Measurements from ENCODE around the gene PRICKLE3.

PRICKLE3 gene

DNA sequence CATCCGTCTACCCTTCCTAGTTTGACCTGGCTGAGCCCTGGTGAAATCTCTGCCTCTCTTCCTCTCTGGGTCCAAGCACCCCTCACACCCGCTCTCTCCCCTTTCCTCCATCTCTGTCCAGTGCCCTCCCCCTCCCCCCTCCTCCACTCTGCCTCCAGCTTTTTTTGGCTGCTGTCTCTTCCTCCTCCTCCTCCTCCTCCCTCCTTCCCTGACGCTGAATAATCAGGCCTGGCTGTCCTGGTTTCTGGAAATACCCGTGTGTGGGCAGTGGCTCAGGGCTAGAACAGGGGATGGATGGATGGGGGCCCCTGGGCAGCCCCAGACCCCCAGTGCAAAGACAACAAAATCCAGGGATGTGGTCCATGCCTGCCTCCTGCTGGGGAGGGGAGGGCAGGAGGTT, 18.5 kb upstream of the PRICKLE3 start:
- no peak for DNase-seq

DNA sequence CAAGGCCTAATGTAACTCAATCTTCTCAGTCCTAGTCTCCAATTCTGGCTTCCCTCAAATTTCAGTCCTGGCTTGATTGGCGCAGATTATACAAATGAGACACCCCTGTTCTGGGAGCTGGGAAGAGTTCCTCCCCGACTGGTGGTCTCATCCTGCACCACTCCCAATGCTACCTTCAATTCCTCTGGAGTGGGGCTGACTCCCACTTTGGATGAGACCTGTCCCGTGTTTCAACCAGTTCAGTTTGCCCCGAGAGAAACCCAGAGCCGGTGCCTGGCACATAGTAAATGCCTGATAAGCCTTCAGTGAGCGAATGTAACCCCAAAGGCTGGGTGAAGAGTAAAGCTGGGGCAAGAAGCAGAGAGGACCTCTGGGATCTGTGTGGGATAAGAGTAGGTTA, 17.8 kb upstream of the PRICKLE3 start:
- no peak for DNase-seq

DNA sequence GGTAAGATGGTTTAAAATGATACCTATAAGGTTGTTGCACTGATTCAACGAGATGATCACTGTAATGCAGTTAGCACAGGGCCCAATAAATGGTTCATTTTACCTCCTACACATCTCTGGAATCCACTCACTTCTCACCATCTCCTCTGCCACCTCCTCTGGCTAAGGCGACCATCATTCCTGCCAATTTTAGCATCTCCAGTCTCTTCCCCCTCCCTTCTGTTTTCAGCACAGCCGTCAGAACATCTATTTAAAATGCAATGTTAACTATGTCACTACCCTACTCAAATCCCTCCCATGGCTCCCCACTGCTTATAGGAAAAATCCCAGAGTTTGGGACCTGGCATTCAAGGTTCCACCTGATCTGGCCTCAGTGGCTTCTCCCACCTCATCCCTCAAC, 17.4 kb upstream of the PRICKLE3 start:
- DNase-seq = no peak

DNA sequence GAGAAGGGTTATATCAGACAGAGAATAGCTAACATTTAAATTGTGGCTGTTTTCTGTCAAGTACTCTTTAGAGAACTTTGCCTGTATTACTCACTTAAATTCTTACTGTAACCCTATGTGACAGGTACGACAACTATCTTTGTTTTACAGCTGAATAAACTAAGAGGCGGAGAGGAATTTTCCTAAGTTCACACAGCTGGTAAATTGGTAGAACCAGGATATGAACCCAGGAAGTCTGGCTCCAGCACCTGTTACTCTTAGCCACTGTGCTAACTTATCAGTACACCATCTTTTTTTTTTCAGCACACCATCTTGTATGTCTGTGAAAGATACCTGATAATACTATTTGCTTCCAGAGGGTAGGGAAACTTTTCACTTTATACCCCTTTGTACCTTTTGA, 15.8 kb upstream of the PRICKLE3 start:
- no peak for DNase-seq

DNA sequence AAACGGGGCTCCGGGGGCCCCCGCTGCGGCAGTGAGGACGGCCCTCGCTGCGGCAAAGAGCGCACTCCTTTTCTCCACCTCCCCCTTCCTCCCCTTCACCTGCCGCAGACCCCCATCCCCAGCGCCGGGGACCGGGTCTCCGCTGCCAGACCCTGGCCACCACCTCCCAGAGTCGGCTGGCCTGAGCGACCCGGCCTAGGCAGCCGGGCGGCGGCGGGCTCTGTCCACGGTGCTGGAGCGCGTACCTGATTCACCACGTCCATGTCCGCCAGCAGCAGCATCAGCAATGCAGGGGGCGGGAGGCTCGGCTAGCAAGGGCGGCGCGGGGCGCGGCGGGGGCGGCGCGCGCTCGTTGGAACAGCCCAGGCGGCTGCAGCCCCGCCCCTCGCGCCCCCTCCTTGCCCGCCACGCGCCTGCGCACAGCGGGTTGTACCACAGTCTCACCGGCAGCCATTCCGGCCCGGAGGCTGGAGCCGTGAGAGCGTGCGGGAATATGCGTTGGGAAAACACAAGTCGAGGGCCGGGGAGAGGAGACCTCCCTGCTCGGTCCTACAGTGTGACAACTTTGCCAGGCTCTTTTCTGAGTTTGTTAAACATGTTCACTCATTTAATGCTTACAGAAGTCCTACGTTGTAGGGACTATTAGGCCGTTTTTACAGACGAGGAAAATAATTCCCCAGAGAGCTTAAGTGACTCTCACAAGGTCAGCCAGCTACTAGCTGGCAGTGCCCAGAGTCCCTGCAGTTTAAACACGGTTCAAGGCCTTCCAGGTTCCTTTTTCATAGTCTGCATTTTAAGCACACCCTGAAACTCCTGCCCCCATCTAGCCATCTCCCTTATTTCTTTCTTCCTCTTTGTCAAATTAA, 14.0 kb upstream of the PRICKLE3 start, which contains the start of gene SYP:
Gene SYP (minus strand): TSS at position 288 of the 866 bp plus-strand sequence. CDS start 7 bp downstream, at position 281.
- peak; percentile 86 to 90 for DNase-seq

DNA sequence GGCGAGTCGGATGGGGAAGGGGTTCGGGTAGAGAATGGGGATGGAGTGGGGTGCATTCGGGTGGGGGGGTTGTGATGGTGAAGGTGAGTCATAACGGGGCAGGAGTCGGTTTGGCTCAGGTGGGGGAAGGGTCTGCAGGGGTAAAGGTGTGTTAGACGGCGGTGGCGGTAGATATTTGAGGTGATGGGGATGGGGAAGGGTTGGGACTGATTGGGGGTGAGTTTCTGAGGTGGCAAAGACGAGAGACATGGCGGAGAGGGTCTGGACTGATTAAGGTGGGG, 13.1 kb upstream of the PRICKLE3 start:
- no peak for DNase-seq

DNA sequence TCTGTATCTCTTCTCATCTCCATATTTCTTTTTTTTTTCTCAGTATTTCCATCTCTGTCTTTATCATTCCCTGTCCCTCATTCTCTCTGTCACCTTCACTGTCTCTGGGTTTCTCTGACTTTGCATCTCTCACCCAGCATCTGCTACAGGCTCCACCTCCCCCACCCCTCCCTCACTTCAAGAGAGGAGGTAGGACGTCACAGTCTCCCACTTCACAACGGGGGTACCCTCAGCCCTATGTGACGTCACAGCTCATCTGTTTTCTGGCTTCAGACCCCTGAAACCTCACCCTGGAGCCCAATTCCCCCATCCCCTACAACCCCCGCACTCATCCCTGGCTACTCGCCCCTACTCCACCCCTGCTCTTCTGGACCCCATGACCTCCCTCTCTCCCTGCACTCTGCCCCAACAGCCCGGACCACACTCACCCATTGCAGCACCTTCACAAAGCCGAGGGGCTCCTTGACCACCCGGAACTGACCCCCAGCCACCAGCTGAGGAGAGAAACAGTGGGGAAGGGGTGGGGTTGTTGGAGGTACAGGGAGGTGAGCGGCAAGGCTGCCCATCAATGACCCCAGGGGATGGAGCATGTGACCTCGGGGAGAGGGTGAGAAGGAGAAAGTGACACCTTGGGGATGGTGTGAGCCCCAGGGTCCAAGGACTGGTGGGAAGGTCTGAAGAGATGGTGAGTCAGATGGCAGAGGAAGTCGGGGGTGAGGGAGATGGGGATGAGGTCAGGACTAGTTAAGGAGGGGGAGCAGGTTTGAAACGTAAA, 12.6 kb upstream of the PRICKLE3 start:
- DNase-seq = no peak

DNA sequence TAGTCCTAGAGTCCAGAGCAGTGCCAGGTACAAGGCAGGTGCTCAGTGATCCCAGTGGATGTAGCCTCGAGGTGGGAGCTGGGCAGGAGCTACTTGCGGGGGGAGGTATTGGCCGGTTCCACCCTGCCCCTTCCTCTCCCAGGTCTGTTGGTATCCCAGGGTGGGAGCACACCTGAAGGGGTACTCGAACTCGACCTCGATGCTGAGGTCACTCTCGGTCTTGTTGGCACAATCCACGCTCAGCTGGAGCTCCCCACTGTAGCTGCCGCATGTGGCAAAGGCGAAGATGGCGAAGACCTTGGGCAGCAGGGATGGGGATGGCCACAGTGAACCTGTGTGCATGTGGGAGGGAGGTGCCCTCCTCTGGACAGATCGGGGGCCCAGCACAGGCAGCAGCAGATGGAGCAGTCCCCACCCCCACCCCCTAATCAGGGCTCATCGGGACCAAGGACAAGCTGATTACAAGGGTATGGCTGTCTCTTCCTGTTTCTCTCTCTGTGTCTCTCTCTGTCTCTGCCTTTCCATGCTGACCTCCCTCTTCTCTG, 11.4 kb upstream of the PRICKLE3 start:
- DNase-seq = no peak

DNA sequence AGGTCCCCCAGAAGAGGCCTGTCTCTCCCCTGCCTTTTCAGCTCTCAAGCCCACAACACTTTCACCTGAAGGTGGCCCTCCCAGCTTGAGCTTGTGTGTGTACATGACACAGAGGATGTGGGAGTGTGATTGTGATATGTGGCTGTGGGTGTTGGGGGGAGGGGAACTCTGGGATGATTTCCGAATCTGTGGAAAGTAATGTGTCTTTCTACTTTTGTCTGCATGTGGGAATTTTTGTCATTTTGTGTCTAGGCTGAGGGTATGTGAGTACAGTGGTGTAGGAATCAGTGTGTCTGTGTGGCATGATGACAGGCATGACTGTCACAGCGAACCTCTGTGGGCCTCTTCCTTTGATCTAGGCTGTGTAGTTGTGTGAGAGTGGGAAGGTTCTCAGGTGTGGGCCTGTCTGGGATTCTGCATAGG, 7.4 kb upstream of the PRICKLE3 start:
- DNase-seq = peak in 1 of 2 experiments; percentile 38

DNA sequence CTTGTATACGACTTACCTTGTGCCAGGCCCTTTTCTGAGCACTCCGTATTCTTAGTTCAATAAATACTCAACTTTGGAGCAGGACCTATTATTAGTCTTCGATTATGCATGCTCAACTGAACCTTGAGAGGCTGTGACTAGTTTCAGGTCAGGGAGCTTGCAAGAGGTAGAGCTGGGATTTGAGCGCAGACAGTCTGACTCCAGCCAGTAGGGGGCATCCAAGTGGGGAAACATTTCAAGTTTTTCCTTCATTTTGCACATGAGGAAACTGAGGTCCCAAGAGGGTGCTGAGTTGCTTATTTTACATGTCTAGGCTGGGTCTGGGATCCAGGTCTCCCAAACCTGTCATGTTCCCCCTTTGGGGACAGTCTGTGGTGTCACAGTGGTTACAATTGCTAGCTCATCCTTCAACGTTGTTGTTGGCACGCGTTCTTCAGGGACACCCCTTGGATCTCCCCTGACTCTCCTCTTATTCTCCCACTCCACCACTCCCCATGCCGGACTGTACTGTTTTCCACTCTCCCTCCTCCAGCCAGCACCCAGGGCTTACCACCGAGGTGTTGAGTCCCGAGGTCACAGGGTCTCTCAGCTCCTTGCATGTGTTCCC, 6.7 kb upstream of the PRICKLE3 start:
- DNase-seq = peak; percentile 60 to 65

DNA sequence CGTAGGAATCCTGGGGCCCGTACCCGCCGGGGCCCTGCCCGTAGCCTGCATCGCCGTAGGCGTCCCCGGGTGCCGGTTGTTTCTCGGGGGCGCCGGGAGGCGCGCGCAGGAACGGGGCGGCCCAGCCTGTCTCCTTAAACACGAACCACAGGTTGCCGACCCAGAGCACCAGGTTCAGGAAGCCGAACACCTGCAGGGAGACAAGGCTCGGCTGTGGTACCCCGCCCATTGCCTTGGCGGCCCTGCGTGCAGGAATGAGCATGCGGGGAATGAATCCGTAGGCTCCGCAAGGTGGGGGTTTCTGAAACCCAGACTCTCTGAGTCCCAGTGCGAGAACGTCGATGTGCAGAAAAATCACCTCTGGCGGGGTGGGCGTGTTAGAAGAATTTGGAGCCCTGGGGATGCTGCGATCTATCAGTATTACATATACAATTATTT, 5.4 kb upstream of the PRICKLE3 start:
- no peak for DNase-seq

DNA sequence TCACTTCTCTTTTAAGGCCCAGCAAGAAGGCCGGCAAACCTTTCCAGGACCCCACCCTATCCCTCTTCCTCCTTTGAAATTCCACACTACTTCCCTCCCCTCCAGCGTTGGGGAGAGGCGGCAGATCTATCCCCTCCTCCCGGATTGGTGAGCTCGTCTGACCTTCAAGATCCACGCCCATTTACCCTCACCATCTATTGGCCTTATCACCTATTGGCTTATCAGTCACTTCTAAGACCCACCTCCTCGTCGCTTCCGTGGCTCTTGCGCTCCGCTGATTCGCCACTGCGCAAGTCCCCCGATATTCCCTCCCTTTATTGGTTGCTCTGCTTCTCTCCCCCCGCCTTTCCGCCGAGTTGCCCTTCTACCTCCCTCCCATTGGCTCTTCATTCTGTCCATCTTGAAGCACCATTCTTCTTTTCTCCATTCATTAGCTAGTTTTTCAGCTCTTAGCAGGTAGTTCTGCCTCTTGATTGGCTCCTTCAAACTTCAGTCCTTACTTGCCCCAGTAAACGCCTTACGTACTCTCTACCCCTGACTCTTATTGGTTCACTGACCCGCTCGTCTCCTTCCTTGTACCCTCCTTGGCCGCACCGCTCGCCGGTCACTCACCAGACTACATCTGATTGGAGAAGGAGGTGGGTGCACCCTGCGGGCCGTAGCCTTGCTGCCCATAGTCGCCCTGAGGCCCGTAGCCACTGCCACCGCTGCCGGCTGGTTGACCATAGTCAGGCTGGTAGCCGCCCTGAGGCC, 4.8 kb upstream of the PRICKLE3 start:
- DNase-seq = peak; percentile 78 to 84

DNA sequence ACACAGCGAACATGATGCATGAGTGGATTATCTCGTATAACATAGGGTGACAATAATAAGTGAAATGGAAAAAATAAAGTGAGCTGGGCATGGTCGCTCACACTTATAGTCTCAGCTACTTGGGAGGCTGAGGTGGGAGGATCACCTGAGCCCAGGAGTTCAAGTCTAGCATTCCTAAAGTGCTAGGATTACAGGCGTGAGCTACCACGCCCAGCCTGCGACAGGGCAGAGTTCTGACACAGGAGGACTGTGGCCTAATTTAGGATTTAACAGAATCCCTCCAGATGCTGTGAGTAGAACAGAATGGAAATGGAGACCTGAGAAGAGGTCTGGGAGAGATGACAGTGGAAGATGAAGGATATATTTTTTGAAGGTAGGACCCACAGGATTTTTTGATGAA, 3.4 kb upstream of the PRICKLE3 start:
- DNase-seq = no peak

DNA sequence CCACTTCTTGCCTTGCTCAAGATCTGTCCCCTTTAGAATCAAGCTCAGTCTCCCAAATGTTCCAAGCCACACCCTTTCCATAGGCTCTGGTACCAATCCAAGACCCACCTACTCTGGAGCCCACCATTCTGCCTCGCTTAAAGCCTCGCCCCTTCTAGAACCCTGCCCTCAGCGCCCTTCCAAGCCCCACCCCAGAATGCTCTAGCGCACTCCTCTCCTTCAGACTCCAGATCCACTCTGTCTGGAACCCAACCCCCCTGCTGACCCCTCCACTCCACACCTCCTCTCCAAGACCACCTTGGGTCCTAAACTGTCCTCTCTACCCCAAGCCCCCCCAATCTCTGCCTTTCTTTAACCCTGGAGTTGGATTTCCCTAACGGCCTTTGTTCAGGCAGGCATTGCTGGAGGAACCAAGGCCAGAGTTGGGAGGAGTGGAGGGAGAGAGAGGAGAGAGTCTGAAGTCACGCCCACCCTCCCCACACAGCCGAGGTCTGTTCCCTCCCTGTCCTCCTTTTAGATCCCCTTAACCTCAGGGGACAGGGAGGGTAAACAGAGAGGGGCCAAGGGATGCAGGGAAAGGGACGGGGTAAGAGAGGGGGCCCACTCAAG, 2.4 kb upstream of the PRICKLE3 start:
- no peak for DNase-seq

DNA sequence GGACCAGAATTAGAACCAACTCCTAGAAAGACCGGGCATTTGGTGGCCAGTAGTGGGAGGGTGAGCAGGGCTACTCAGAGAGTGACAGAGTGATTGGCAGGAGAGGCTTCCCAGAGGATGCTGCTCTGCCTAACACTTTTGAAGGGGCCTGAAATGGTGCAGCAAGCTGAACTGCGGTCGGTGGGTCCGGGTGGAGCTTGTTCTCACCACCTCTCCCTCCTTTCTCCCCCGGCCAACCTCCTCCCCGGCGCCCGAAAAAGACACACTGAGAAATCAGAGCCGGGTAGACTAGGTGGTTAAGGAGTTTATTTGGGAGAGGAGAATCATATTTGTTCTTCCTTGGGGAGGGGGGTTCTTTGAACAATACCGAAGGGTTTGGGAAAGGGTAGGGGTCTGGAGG, 1.4 kb upstream of the PRICKLE3 start:
- no peak for DNase-seq

DNA sequence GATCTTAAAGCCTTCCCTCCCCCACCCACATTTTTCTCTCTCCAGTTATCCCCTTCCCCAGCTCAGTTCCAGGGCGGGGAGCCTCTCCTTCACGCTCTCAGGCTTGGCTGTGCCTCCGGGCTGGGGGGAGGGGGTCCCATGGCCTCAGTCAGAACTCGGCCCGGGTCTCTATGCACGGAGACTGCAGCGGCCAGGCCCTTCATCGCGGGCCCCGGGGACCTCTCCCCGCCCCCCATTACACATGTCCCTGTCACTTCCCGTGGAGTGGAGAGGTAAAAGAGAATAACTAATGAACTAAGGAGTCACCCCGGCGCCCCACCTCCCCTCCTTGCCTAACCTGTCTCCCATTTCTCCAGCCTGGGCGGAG, 838 bp upstream of the PRICKLE3 start:
- no peak for DNase-seq

DNA sequence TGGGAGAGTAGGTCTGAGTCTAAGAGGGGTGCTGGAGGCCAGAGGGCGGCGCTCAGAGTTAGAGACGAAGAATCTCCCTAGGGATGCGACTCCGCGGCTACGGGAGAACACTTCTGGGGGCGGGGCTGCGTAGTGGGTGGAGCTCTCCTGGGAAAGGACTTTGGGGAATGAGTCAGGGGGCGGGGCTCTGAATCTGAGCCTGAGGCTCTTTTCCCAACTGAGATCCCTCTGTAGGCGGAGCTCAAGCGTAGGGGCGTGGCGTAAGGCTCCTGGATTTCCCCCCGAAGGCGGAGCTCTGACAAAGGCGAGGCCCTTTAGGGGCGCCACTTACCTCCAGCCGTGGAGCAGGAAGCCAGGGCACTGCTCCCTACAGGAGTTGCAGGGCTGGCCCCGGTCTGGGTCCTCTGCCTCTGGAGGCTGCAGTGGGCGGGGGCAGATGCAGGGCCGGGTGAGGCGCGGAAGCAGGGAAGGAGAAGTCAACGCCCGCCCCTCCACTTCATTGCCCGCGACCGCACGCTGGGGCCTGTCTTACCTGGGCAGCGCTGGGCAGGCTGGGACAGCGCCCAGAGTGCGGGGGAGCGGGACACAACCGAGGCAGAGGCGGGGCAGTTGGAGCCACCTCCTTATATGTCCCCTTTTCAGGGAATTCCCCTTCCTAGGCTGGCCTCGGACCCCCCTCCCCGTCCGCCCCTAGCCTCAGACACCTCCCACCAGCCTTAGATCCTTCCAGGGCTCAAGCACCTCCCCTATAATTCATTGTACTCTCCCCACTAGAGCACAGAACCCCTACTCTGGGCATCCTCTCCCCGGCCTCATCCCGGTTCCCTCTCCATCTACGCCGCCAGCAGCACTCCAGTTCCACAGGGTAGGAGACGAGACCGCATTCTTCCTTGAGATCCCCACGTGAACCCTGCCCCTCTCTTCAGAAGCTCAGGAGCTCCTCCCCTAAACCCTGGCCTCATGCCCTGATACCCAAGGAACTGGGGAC, 1.6 kb downstream of the PRICKLE3 start:
- DNase-seq = peak; percentile 58 to 66

DNA sequence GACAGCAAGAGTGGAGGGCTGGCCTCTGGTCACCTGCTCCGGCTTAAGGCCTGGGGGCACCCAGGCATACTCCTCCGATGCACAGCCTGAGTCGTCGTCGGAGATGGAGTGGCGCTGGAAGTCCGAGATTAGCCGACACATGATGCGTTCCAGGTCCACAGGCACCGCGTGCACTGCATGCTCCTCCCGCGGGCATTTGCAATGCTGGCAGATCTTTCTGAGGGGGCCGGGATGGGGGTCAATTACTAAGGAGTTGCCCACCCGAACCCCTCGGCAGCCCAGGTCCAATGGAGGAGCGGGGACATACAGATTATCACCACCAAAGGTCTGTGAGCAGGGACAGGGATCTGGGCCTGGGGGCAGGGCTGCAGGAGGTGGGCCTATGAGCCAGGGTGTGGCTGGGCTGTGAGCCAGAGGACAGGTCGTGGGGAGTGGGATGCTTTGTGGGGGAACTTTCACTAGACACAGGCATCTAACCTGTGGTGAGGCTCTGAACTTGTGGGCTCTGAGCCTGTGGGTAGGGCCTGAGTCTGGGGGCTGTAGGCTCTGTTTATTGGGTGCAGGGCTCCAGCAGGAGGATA, 2.4 kb downstream of the PRICKLE3 start:
- no peak for DNase-seq

DNA sequence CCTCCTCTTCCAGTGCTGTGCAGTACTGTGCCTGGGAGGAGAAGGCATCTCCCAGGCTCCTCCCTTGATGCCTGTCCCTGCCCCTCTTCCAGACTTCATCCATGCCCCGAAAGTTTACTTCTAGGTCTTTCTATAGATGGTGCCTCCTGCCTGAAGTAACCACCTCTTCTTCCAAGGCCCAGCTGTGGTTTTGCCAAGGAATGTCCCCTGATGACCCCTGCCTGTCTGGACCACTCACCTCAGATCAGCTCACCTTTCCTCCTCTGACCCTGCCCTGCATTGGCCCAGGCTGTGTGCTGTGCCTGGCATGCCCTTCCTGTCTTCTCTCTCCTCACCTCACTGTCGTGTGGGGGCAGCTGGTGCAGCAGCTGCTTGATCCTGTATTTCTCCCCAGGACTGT, 6.8 kb downstream of the PRICKLE3 start:
- no peak for DNase-seq

DNA sequence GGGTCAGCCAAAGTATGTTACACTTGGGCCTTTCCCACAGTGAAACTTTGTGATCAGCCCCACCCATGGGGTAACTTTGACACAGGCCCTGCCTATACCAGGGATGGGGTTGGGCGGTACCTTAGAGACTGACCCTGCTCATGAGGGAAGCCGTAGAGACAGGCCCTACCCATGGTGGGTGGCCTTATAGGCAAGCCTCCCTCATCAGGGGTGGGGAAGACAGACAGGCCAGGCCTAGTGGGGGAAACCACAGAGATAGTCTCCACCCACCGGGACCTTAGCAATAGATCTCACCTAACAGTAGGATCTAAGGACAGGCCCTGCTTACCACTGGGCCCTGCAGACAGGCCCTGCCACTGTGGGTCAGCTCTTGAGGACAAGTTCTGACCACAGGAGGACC, 7.6 kb downstream of the PRICKLE3 start:
- no peak for DNase-seq

All from activated T-cell treated with anti-CD3 and anti-CD28 coated beads, Interleukin-2, amount 50 U/mL, for 48 hours (primary cell).